HCT116 (cell line): ENCODE data around the gene ANKRD61. TPM values are rescaled to one million over a fixed set of nuclear protein-coding genes. Genes with fewer than 3 reads are reported as not detected.

Experiments
- ATAC-seq: fragments of 200-7000 bp; cut with Tn5 transposase; 2 replicates; pipeline ENCODE4 v1.9.1; 2020; ENCODE audit warnings: mild to moderate bottlenecking, moderate library complexity
- BruUV-seq: library from RNA; stranded (reverse); fragments of 400-500 nt; replicated peaks from 2 replicates; lab custom pipeline; 2021; lab: Mats Ljungman, UMichigan
- CTCF ChIA-PET: fragments of 300-600 bp; sonication (Branson Sonifier 250); formaldehyde crosslinking; loops from one replicate; lab custom pipeline; 2021; ENCODE audit warnings: antibody characterized with exemption; lab: Charles Lee
- POLR2A ChIA-PET: fragments of 300-600, 350-600 bp; sonication (Branson Sonifier 250); formaldehyde crosslinking; loops from one replicate; lab custom pipeline; 2021; ENCODE audit warnings: antibody characterized with exemption; lab: Charles Lee
- RAD21 ChIA-PET, 2 experiments: fragments of 300-600 bp; sonication (Branson Sonifier 250); formaldehyde crosslinking; loops; one replicate each; lab custom pipeline; 2023; ENCODE audit warnings: low total read pairs in 2 of 2; ENCODE audit not compliant: uncharacterized antibody in 2 of 2, unreplicated experiment in 2 of 2, low non-redundant PET in 1 of 2; lab: Charles Lee
- DNase-seq: peaks from one replicate; pipeline ENCODE4 v3.0.0-alpha.2; 2010; ENCODE audit warnings: low read depth, low spot score
- H2AFZ ChIP-seq: fragments of 200-600 bp; shearing (Covaris generic), sonication (generic); 2 replicates; pipeline ENCODE4 v1.6.1; 2017; ENCODE audit warnings: low read depth, mixed run types, mixed read lengths, antibody characterized with exemption, low read length; ENCODE audit not compliant: poor library complexity, severe bottlenecking
- H3K27ac ChIP-seq: 2 replicates; pipeline ENCODE4 v1.5.1; 2012; ENCODE audit warnings: low read depth, low read length
- H3K27me3 ChIP-seq: fragments of 200-600 bp; sonication (generic); 2 replicates; pipeline ENCODE4 v1.6.1; 2016; ENCODE audit warnings: mixed run types, low read length, mixed read lengths; ENCODE audit not compliant: insufficient read depth
- H3K36me3 ChIP-seq, 2 experiments: fragments of 200-500 bp in 1 of 2; fragments of 200-600 bp in 1 of 2; sonication (Bioruptor generic) in 1 of 2; sonication (generic) in 1 of 2; 2 replicates each; pipeline versions ENCODE4 v1.5.1 to v1.6.1; 2014 to 2016; ENCODE audit warnings: low read length in 2 of 2, inconsistent platforms in 1 of 2, mixed read lengths in 1 of 2, mixed run types in 1 of 2; ENCODE audit not compliant: insufficient read depth in 2 of 2, control insufficient read depth in 1 of 2
- H3K4me1 ChIP-seq, 2 experiments: fragments of 200-600 bp in 1 of 2; sonication (generic) in 1 of 2; 2 replicates each; pipeline versions ENCODE4 v1.5.1 to v1.6.1; 2012 to 2017; ENCODE audit warnings: low read length in 2 of 2, inconsistent platforms in 1 of 2, mild to moderate bottlenecking in 1 of 2, mixed read lengths in 1 of 2, mixed run types in 1 of 2, moderate library complexity in 1 of 2; ENCODE audit not compliant: insufficient read depth in 2 of 2, control insufficient read depth in 1 of 2
- H3K4me2 ChIP-seq: fragments of 200-600 bp; sonication (generic); 2 replicates; pipeline ENCODE4 v1.6.1; 2017; ENCODE audit warnings: mixed run types, low read length, mixed read lengths
- H3K4me3 ChIP-seq, 2 experiments: fragments of 200-600 bp in 1 of 2; sonication (generic) in 1 of 2; replicated peaks in 1 of 2; 2 replicates each; pipeline ENCODE4 v1.5.1; 2011 to 2016; ENCODE audit warnings: low read length in 2 of 2, control low read depth in 1 of 2, low read depth in 1 of 2, mild to moderate bottlenecking in 1 of 2, mixed read lengths in 1 of 2, mixed run types in 1 of 2
- H3K79me2 ChIP-seq: fragments of 200-600 bp; sonication (generic); 2 replicates; pipeline ENCODE4 v1.6.1; 2017; ENCODE audit warnings: mild to moderate bottlenecking, mixed run types, low read length, moderate library complexity, mixed read lengths; ENCODE audit not compliant: insufficient read depth
- H3K9ac ChIP-seq: fragments of 200-600 bp; sonication (generic); 2 replicates; pipeline ENCODE4 v1.6.1; 2016; ENCODE audit warnings: low read length, mixed read lengths
- H3K9me2 ChIP-seq: fragments of 200-600 bp; sonication (generic), shearing (Covaris generic); 2 replicates; pipeline ENCODE4 v1.6.1; 2017; ENCODE audit warnings: mixed run types, mild to moderate bottlenecking, moderate library complexity; ENCODE audit not compliant: insufficient read depth
- H3K9me3 ChIP-seq, 2 experiments: fragments of 200-500 bp in 1 of 2; fragments of 200-600 bp in 1 of 2; sonication (Bioruptor generic) in 1 of 2; sonication (generic) in 1 of 2; 2 replicates each; pipeline ENCODE4 v1.6.1; 2014 to 2017; ENCODE audit warnings: low read length in 2 of 2, mixed read lengths in 2 of 2, inconsistent platforms in 1 of 2, low read depth in 1 of 2, mild to moderate bottlenecking in 1 of 2, mixed run types in 1 of 2, moderate library complexity in 1 of 2; ENCODE audit not compliant: control insufficient read depth in 1 of 2, insufficient read depth in 1 of 2
- H4K20me1 ChIP-seq: fragments of 200-600 bp; sonication (generic), shearing (Covaris generic); 2 replicates; pipeline ENCODE4 v1.6.1; 2017; ENCODE audit warnings: mixed run types, mild to moderate bottlenecking, moderate library complexity; ENCODE audit not compliant: insufficient read depth
- ATF3 ChIP-seq: IDR thresholded peaks from 2 replicates; pipeline ENCODE4 v1.6.1; 2012
- CBX3 ChIP-seq: IDR thresholded peaks from 2 replicates; pipeline ENCODE4 v1.6.1; 2012; ENCODE audit warnings: low read depth
- CTCF ChIP-seq, 3 experiments: fragments of 200-600 bp in 1 of 3; sonication (generic) in 1 of 3; IDR thresholded peaks in 2 of 3; conservative IDR thresholded peaks in 1 of 3; 2 replicates each; pipeline ENCODE4 v1.5.1; 2012 to 2017; ENCODE audit warnings: low read depth in 2 of 3, low read length in 2 of 3, antibody characterized with exemption in 1 of 3, borderline replicate concordance in 1 of 3, control low read depth in 1 of 3, mild to moderate bottlenecking in 1 of 3, mixed read lengths in 1 of 3, mixed run types in 1 of 3, moderate library complexity in 1 of 3; ENCODE audit not compliant: insufficient read depth in 1 of 3
- ELF1 ChIP-seq: IDR thresholded peaks from 2 replicates; pipeline ENCODE4 v1.6.1; 2012; ENCODE audit warnings: low read depth, borderline replicate concordance
- EZH2 ChIP-seq: fragments of 200-600 bp; sonication (generic); IDR thresholded peaks from 2 replicates; pipeline ENCODE4 v1.6.1; 2017; ENCODE audit warnings: antibody characterized with exemption, mixed run types
- SIN3A ChIP-seq: IDR thresholded peaks from 2 replicates; pipeline ENCODE4 v1.6.1; 2012; ENCODE audit warnings: low read depth
- YY1 ChIP-seq: IDR thresholded peaks from 2 replicates; pipeline ENCODE4 v1.6.1; 2011; ENCODE audit warnings: low read length, low read depth, moderate library complexity, mild to moderate bottlenecking; ENCODE audit not compliant: insufficient replicate concordance; ENCODE audit errors: extremely low read depth
- ZFX ChIP-seq: fragments of 450-650 bp; IDR thresholded peaks from 2 replicates; pipeline ENCODE4 v1.6.1; 2017
- ZNF274 ChIP-seq: fragments of 200-500 bp; sonication (Bioruptor generic); IDR thresholded peaks from 2 replicates; pipeline ENCODE4 v1.6.1; 2014; ENCODE audit warnings: mild to moderate bottlenecking, low read depth, low read length, inconsistent platforms
- intact Hi-C: fragments of 100-400 bp; cut with micrococcal nuclease; formaldehyde crosslinking; loops from 2 replicates; pipeline ENCODE4 v1.10.0; 2022
- total RNA-seq: library from RNA; stranded (reverse); gene quantifications from one replicate; pipeline ENCODE4 v1.2.1, GENCODE V29; 2021; ENCODE audit not compliant: unreplicated experiment
- TF ChIP-seq, protein P1 (sequence below): IDR thresholded peaks from 2 replicates; pipeline ENCODE4 v1.6.1; 2012

ANKRD61 gene
- total RNA-seq, 1 experiment from 2014 or later, result 0.17 TPM

- TF ChIP-seq CTCF (IDR thresholded peaks at IDR 0.05 in 2 of 3, conservative IDR thresholded peaks at IDR 0.05 in 1 of 3; ENCODE audit: borderline replicate concordance in 1 of 3, insufficient read depth in 1 of 3, low read depth in 2 of 3, low read length in 2 of 3) (no peak), ELF1 (no peak), CBX3 (no peak), EZH2 (no peak), ATF3 (no peak)
- TF ChIP-seq, protein P1, sequence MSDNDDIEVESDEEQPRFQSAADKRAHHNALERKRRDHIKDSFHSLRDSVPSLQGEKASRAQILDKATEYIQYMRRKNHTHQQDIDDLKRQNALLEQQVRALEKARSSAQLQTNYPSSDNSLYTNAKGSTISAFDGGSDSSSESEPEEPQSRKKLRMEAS, result no peak
These were observed 3.3 kb upstream of the ANKRD61 start (continued) for GRCh38 chr7:6027806-6028365.

DNA sequence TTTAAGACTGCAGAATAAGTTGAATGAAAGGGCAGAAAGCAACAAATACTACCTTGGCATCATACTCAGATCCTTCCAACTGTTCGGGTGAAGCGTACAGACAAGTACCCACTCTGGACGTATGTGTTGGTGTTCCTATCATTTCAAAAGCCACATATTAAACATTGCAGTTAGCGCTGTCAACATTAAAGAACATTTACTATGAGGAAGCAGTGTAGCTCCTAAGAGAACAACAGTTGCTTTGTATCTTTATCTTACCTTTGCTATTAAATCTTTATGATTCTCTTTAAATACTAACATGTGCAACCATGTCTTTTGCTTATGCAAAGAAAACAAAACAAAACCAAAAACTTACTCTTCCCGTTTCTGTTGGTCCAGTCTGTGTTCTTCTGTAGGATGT, 2.6 kb upstream of the ANKRD61 start:
- Histone ChIP-seq H3K4me1 (peaks cover 0 to 11% of the 10 kb centered on the region in 2 experiments; a peak in 2 of 4 replicates), H4K20me1 (no peaks in the 10 kb centered on the region), H3K27me3 (no peaks in the 10 kb centered on the region), H3K4me3 (no peak overlapping the region), H3K9ac (no peak overlapping the region), H3K36me3 (peaks cover 29 to 52% of the 10 kb centered on the region in 2 experiments), H3K9me3 (no peaks in the 10 kb centered on the region), H3K4me2 (no peak overlapping the region), H3K9me2 (no peaks in the 10 kb centered on the region), H3K79me2 (peaks cover 23% of the 10 kb centered on the region), H2AFZ (no peak overlapping the region), H3K27ac (no peak overlapping the region)
- intact Hi-C loops, result no loop called here
- ChIA-PET CTCF (interaction anchor here (1.0 kb wide), 1 partner anchor 321 kb away, joined by 3 read pairs; no protein-coding TSS in a partner anchor), POLR2A (no interaction called here), RAD21 (no interaction called here)
- DNase-seq, result no peak
- no peak for ATAC-seq
- BruUV-seq, result no TSS peak
- no peak for TF ChIP-seq ZFX
- TF ChIP-seq YY1, result no peak
- no peak for TF ChIP-seq ZNF274
- TF ChIP-seq CBX3, result no peak
- TF ChIP-seq SIN3A, result no peak
- no peak for TF ChIP-seq ELF1
- TF ChIP-seq ATF3, result no peak
